Fibroblast of the aortic adventitia (primary cell): ENCODE measurements around the gene HJURP. TPM values are rescaled to one million over a fixed set of nuclear protein-coding genes. Genes with fewer than 3 reads are reported as not detected.
A peak's percentile ranks its signal among the peaks of the same experiment; 100 is the strongest.

ENCODE experiments used
- DNase-seq: peaks from one replicate; pipeline ENCODE4 v3.0.0-alpha.2; 2010; ENCODE audit warnings: low read depth
- H3K4me3 ChIP-seq: 2 replicates; pipeline ENCODE4 v1.5.1; 2011; ENCODE audit warnings: low read depth, mild to moderate bottlenecking, control low read depth, low read length, moderate library complexity
- CTCF ChIP-seq: IDR thresholded peaks from 2 replicates; pipeline ENCODE4 v1.5.1; 2011; ENCODE audit warnings: mild to moderate bottlenecking, low read length, control low read depth, inconsistent platforms; ENCODE audit not compliant: insufficient read depth
- total RNA-seq: library from RNA; depleted of rRNA; stranded (reverse); fragments of >200 nt; gene quantifications from 2 replicates; pipeline ENCODE4 v1.2.3, GENCODE V29; 2012; ENCODE audit warnings: low replicate concordance

The HJURP gene
- total RNA-seq, 1 donor: 34.9 TPM

DNA sequence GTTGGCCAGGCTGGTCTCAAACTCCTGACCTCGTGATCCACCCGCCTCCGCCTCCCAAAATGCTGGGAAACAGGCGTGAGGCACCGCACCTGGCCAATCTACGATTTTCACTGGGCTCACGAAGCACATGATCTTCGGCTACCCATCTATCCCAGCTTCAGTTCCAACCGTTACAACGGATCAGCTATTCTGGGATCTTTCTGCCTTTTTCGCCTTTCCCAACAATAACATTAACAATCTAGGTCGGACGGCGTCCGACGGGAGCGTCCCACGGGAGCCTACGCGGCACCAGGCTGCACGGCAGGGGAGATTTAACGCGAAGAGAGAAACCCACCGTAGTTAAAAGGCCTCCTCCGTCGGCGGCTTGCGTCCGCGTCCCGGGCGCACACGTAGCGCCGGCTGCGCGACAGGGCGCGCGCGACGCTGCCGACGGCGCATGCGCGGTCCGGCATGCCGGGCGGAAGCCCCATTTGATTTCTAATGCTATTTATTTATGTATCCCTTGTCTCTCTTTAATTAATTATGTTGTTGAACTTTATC is 13.7 kb upstream of the HJURP start, which contains the start of gene MSL3B:
Gene MSL3B, minus strand, starts transcription at position 394 of the 540 bp plus-strand sequence.
- peak; percentile 52 for DNase-seq
- H3K4me3 ChIP-seq: peak within 1 kb of the TSS; percentile 76
- no peak for TF ChIP-seq CTCF

- DNase-seq: no peak
- no peak for TF ChIP-seq CTCF
- no peak overlapping the region for H3K4me3 ChIP-seq
Observed at GRCh38 chr2:233866479-233866878, 12.1 kb upstream of the HJURP start.

DNA sequence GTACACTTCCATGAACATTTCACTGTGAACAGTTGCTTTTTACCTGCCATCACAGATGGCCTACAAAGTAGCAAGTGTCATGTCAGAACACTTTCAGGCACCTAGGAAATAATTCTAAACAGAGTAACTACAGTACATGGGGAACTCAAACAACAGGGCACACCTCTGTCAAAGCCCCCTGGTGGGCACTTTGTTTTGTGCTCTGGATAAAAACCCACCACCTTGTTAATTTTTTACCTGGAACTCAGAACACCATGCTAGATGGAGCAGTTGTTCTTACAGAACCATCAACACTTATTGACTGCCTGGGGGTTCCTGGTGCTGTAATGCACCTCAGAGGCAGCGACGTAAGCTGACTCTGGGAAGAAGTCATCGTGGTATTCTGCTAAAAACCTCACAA is 11.5 kb upstream of the HJURP start:
- H3K4me3 ChIP-seq: no peak overlapping the region
- no peak for TF ChIP-seq CTCF
- no peak for DNase-seq

DNA sequence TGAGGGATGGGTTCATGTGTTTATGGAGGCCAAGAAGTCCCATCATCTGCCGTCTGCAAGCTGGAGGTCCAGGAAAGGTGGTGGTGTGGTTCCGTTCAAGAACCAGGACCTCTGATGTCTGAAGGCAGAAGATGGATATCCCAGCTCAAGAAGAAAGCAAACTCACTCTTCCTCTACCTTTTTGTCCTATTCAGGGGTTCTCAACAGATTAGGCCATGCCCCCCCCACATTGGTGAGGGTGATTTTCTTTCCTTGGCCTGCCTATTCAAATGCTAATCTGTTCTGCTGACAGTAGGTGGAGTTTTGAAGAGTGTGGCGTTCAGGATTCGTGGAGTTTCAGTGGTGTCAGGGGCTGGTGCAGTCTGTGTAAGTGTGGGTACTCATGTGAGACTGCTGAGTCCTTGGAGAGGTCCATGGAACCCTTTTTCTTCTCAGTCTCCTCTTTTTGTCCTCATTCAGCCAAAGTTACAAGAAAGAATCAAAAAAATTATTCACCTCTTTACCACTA is 8.0 kb upstream of the HJURP start:
- no peak for DNase-seq
- H3K4me3 ChIP-seq: no peak overlapping the region
- TF ChIP-seq CTCF: no peak

GRCh38 chr2:233858331-233858730 is 4.0 kb upstream of the HJURP start:
- no peak for DNase-seq
- TF ChIP-seq CTCF: no peak

GRCh38 chr2:233857511-233858141 is 3.3 kb upstream of the HJURP start:
- DNase-seq: no peak
- no peak overlapping the region for H3K4me3 ChIP-seq
- TF ChIP-seq CTCF: peak; percentile 60

More at GRCh38 chr2:233858331-233858730, 4.0 kb upstream of the HJURP start:
- no peak overlapping the region for H3K4me3 ChIP-seq
